Neural progenitor cell (in vitro differentiated cells): ENCODE data around the gene PADI2. TPM values are rescaled to one million over a fixed set of nuclear protein-coding genes. Genes with fewer than 3 reads are reported as not detected.
A peak's percentile ranks its signal among the peaks of the same experiment; 100 is the strongest.

ENCODE experiments used
- DNase-seq: peaks from one replicate; pipeline ENCODE4 v3.0.0-alpha.2; 2016; ENCODE audit warnings: low spot score
- H2AFZ ChIP-seq: fragments of 200-600 bp; sonication (generic); replicated peaks from 2 replicates; pipeline ENCODE4 v1.6.1; 2016; ENCODE audit warnings: antibody characterized with exemption
- H3F3A ChIP-seq: fragments of 200-600 bp; sonication (generic); 2 replicates; pipeline ENCODE4 v1.6.1; 2016; ENCODE audit warnings: antibody characterized with exemption, low read depth
- H3K27ac ChIP-seq: fragments of 200-600 bp; sonication (generic); 2 replicates; pipeline ENCODE4 v1.5.1; 2016; ENCODE audit warnings: mild to moderate bottlenecking
- H3K27me3 ChIP-seq: fragments of 200-600 bp; sonication (generic); 2 replicates; pipeline ENCODE4 v1.6.1; 2016; ENCODE audit warnings: mild to moderate bottlenecking, moderate library complexity
- H3K36me3 ChIP-seq: fragments of 200-600 bp; sonication (generic); 2 replicates; pipeline ENCODE4 v1.5.1; 2016
- H3K4me1 ChIP-seq: fragments of 200-600 bp; sonication (generic); 2 replicates; pipeline ENCODE4 v1.6.1; 2016; ENCODE audit warnings: mixed run types
- H3K4me2 ChIP-seq: fragments of 200-600 bp; sonication (generic); 2 replicates; pipeline ENCODE4 v1.6.1; 2016
- H3K4me3 ChIP-seq: fragments of 200-600 bp; sonication (generic); 2 replicates; pipeline ENCODE4 v1.5.1; 2016
- H3K79me2 ChIP-seq: fragments of 200-600 bp; sonication (generic); 2 replicates; pipeline ENCODE4 v1.6.1; 2016; ENCODE audit warnings: low read depth
- H3K9ac ChIP-seq: fragments of 200-600 bp; sonication (generic); 2 replicates; pipeline ENCODE4 v1.6.1; 2016
- H3K9me3 ChIP-seq: fragments of 200-600 bp; sonication (generic); 2 replicates; pipeline ENCODE4 v1.5.1; 2016; ENCODE audit warnings: low read depth
- H4K20me1 ChIP-seq: fragments of 200-600 bp; sonication (generic); 2 replicates; pipeline ENCODE4 v1.6.1; 2016; ENCODE audit warnings: low read depth
- H3K27ac Mint-ChIP-seq: 3 replicates; pipeline ENCODE4 v1.8.0; 2021; ENCODE audit warnings: mixed read lengths
- H3K27me3 Mint-ChIP-seq: 2 replicates; pipeline ENCODE4 v1.8.0; 2022; ENCODE audit warnings: low read depth, mild to moderate bottlenecking, inconsistent platforms, moderate library complexity, mixed read lengths; ENCODE audit not compliant: insufficient read depth
- H3K36me3 Mint-ChIP-seq: 3 replicates; pipeline ENCODE4 v1.8.0; 2021; ENCODE audit warnings: mixed read lengths
- H3K4me1 Mint-ChIP-seq: 3 replicates; pipeline ENCODE4 v1.8.0; 2021; ENCODE audit warnings: mixed read lengths
- H3K4me3 Mint-ChIP-seq: 3 replicates; pipeline ENCODE4 v1.8.0; 2021; ENCODE audit warnings: mild to moderate bottlenecking, moderate library complexity, mixed read lengths
- H3K9me3 Mint-ChIP-seq: 3 replicates; pipeline ENCODE4 v1.8.0; 2020; ENCODE audit warnings: mixed read lengths
- EZH2 ChIP-seq: fragments of 200-600 bp; sonication (generic); IDR thresholded peaks from 2 replicates; pipeline ENCODE4 v1.6.1; 2017; ENCODE audit warnings: antibody characterized with exemption, mild to moderate bottlenecking, moderate library complexity
- EZH2phosphoT487 ChIP-seq: fragments of 200-600 bp; sonication (generic); IDR thresholded peaks from 2 replicates; pipeline ENCODE4 v1.6.1; 2017; ENCODE audit warnings: antibody characterized with exemption
- total RNA-seq: library from RNA; depleted of rRNA; stranded (reverse); fragments of >200 nt; gene quantifications from 2 replicates; pipeline ENCODE4 v1.2.3, GENCODE V29; 2015; ENCODE audit warnings: low replicate concordance
- TF ChIP-seq, protein P1 (sequence below): fragments of 200-600 bp; sonication (generic); IDR thresholded peaks from 2 replicates; pipeline ENCODE4 v1.5.1; 2017; ENCODE audit warnings: antibody characterized with exemption, mild to moderate bottlenecking

PADI2 gene
- total RNA-seq, 1 donor from 2014 or later: 0.77 TPM

DNA sequence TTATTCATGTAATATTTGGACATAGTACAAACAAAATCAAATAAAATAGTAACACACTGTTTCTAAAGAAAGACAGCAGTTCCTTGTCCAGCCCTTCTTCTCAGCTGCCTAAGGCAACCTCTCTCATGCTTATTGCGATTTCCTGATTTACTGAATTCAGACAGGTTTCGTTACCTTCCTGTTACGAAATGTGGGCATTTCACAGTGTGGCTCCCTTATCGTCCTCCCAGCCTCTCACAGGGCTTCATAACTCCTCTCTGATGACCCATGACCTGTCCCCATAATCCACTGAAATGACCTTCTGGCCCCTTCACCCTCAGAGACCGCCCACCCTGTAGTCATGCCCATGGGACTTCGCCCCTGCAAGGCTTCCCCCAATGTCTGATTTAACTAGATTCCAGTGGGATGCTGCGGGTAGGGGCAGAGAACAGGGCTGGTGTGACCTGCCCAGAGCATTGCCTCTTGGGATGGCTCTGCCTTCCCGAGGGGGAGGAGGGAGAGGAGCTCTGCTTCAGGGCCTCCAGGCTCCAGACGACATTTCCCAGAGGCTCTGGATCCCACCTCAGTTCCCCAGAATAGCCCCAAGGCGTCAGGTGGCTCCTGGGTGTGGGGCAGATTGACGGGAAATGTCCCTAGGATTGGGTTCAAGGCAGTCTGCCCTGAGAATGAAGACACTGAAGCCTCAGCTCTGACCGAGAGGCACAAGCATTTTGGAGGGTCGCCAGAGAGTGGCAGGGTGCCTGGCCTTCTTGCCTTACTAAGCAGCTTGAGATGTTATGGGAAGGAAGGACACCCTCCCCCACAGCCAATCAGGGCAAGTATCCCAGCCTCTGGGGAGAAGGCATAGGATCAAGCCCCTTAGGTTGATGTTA, 20.6 kb downstream of the PADI2 start:
- Mint-ChIP-seq H3K27ac (no peak overlapping the region), H3K4me3 (no peak overlapping the region)
- H3K4me1 ChIP-seq: peaks cover 12% of the 10 kb centered on the region

DNA sequence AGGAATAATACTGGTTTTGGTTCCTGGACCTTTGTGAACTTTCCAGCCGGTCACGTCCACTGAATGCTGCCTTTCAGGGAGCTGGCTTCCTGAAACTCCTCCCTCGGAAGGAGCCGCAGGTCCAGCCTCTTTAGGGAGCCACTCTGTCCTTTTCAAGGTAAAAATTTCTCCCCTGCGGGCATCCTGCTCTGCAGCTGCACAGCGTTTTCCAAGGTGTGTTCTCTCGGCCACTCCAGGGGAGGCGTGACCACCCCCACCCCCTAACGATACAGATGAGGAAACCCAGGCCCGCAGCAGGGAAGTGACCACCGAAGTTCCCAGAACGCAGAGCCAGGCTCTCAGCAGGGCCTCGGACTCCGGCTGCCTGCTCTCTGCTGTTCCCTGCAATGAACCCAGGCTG, 21.5 kb downstream of the PADI2 start:
- Histone ChIP-seq H3K9me3 (no peaks in the 10 kb centered on the region), H3K4me2 (no peak overlapping the region), H3K4me3 (no peak overlapping the region), H3K4me1 (peaks cover 12% of the 10 kb centered on the region), H3K79me2 (no peaks in the 10 kb centered on the region), H3K9ac (no peak overlapping the region), H3F3A (peaks cover 3% of the 10 kb centered on the region), H2AFZ (no peak overlapping the region), H3K27ac (no peak overlapping the region), H4K20me1 (no peaks in the 10 kb centered on the region), H3K36me3 (no peaks in the 10 kb centered on the region), H3K27me3 (no peaks in the 10 kb centered on the region)
- TF ChIP-seq EZH2 (no peak), EZH2phosphoT487 (no peak)
- TF ChIP-seq, protein P1, sequence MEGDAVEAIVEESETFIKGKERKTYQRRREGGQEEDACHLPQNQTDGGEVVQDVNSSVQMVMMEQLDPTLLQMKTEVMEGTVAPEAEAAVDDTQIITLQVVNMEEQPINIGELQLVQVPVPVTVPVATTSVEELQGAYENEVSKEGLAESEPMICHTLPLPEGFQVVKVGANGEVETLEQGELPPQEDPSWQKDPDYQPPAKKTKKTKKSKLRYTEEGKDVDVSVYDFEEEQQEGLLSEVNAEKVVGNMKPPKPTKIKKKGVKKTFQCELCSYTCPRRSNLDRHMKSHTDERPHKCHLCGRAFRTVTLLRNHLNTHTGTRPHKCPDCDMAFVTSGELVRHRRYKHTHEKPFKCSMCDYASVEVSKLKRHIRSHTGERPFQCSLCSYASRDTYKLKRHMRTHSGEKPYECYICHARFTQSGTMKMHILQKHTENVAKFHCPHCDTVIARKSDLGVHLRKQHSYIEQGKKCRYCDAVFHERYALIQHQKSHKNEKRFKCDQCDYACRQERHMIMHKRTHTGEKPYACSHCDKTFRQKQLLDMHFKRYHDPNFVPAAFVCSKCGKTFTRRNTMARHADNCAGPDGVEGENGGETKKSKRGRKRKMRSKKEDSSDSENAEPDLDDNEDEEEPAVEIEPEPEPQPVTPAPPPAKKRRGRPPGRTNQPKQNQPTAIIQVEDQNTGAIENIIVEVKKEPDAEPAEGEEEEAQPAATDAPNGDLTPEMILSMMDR: no peak
- Mint-ChIP-seq H3K4me1 (peaks cover 45% of the 10 kb centered on the region), H3K36me3 (no peaks in the 10 kb centered on the region), H3K4me3 (no peak overlapping the region), H3K27me3 (peaks cover 11% of the 10 kb centered on the region), H3K9me3 (no peaks in the 10 kb centered on the region), H3K27ac (peak overlapping the region; percentile 60)
- no peak for DNase-seq

More for the DNA sequence above, 20.6 kb downstream of the PADI2 start:
- Histone ChIP-seq H3K36me3 (no peaks in the 10 kb centered on the region), H3K4me2 (no peak overlapping the region), H2AFZ (no peak overlapping the region), H3K4me3 (no peak overlapping the region), H3K9ac (no peak overlapping the region), H3K9me3 (no peaks in the 10 kb centered on the region), H3K27ac (no peak overlapping the region), H4K20me1 (no peaks in the 10 kb centered on the region), H3K79me2 (no peaks in the 10 kb centered on the region), H3K27me3 (no peaks in the 10 kb centered on the region), H3F3A (peaks cover 3% of the 10 kb centered on the region)
- Mint-ChIP-seq H3K36me3 (no peaks in the 10 kb centered on the region), H3K27me3 (peaks cover 7% of the 10 kb centered on the region), H3K4me1 (peaks cover 45% of the 10 kb centered on the region), H3K9me3 (no peaks in the 10 kb centered on the region)
- no peak for DNase-seq
- TF ChIP-seq EZH2phosphoT487 (no peak), EZH2 (no peak)
- TF ChIP-seq, protein P1: no peak

DNA sequence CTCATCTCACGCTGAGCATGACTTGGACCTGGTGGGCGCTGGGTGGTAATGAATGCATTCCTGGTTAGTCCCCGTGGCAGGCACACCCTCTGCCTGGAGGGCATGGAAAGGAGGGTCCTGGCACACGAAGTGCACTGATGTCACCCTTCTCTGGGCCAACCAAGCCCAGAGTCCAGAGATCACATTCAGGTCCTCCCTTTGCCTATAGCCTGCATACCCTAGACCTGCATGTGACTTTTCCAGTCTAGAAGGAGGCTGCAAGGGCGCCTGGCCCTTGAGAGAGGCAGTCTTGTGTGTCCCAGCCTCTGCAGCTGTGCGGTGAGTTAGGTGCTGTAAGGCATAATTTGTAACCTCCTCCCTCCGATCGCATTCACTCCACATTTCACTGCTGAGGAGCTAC, 22.1 kb downstream of the PADI2 start:
- no peaks in the 10 kb centered on the region for H3K79me2 ChIP-seq
- H3K4me1 ChIP-seq: peaks cover 12% of the 10 kb centered on the region
- H3K27ac ChIP-seq: no peak overlapping the region
- H3K9me3 ChIP-seq: no peaks in the 10 kb centered on the region
- Mint-ChIP-seq H3K27ac (no peak overlapping the region), H3K4me3 (no peak overlapping the region), H3K36me3 (no peaks in the 10 kb centered on the region), H3K9me3 (no peaks in the 10 kb centered on the region), H3K4me1 (peaks cover 45% of the 10 kb centered on the region), H3K27me3 (peaks cover 11% of the 10 kb centered on the region)
- DNase-seq: no peak
- TF ChIP-seq, protein P1: no peak
- TF ChIP-seq EZH2phosphoT487: no peak
- TF ChIP-seq EZH2: no peak
- no peak overlapping the region for H2AFZ ChIP-seq
- H4K20me1 ChIP-seq: no peaks in the 10 kb centered on the region
- no peaks in the 10 kb centered on the region for H3K27me3 ChIP-seq
- H3F3A ChIP-seq: peaks cover 3% of the 10 kb centered on the region
- H3K9ac ChIP-seq: no peak overlapping the region
- H3K4me3 ChIP-seq: no peak overlapping the region
- no peak overlapping the region for H3K4me2 ChIP-seq
- no peaks in the 10 kb centered on the region for H3K36me3 ChIP-seq
